ENCODE data around the gene ABL2.
"Not testable (repeated sequence)": the region's sequence is repeated elsewhere in the genome, so short reads cannot be mapped to it uniquely, and the experiment has no call there.

Gene ABL2

GRCh38 chr1:179135707-179136106 is 93.8 kb downstream of the ABL2 start:
- DNase-seq (ENCODE audit: low read depth in 2 of 2), result not testable (repeated sequence)

- not testable (repeated sequence) for DNase-seq (ENCODE audit: low read depth in 2 of 2)
These were observed 94.3 kb downstream of the ABL2 start for GRCh38 chr1:179135168-179135567.

- DNase-seq (ENCODE audit: low read depth in 2 of 2), result peak in 1 of 2 donors; percentile 4
These were observed 99.6 kb downstream of the ABL2 start for GRCh38 chr1:179129702-179130473.

GRCh38 chr1:179128520-179128919 is 101.0 kb downstream of the ABL2 start:
- no peak for DNase-seq (ENCODE audit: low read depth in 2 of 2)

DNA sequence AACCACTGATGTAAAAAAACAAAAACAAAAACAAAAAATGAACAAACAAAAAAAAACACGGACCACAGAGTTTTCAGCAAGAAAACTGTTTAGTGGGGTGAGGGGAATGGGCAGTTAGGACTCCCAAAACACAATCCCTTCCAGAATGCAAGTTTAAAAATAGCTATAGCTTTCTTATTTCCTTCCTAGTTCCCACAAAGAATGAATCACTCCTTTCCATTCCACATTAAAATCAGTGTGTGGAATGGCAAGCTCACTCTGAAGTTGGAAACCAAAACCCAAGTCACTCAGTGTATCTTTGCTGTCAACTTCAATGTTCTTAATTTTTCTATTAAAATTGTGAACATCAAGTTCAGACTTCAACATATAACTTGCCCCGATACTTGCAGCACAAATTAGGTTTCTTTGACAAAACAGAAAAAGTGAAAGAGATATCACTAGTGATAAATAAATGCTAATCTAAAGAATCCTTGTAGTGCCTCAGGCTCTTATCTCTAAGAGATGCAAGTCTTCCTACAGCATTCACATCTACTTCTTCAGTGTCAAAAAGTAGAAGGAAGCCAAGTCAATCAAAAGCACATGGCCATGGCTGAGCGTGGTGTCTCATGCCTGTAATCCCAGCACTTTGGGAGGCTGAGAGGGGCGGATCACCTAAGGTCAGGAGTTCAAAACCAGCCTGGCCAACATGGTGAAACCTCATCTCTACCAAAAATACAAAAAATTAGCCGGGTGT is 102.1 kb downstream of the ABL2 start:
- DNase-seq (ENCODE audit: low read depth in 2 of 2), result no peak

GRCh38 chr1:179126338-179127060 is 103.0 kb downstream of the ABL2 start:
- DNase-seq (ENCODE audit: low read depth in 2 of 2), result no peak

GRCh38 chr1:179124873-179125272 is 104.6 kb downstream of the ABL2 start:
- DNase-seq (ENCODE audit: low read depth in 2 of 2), result no peak

DNA sequence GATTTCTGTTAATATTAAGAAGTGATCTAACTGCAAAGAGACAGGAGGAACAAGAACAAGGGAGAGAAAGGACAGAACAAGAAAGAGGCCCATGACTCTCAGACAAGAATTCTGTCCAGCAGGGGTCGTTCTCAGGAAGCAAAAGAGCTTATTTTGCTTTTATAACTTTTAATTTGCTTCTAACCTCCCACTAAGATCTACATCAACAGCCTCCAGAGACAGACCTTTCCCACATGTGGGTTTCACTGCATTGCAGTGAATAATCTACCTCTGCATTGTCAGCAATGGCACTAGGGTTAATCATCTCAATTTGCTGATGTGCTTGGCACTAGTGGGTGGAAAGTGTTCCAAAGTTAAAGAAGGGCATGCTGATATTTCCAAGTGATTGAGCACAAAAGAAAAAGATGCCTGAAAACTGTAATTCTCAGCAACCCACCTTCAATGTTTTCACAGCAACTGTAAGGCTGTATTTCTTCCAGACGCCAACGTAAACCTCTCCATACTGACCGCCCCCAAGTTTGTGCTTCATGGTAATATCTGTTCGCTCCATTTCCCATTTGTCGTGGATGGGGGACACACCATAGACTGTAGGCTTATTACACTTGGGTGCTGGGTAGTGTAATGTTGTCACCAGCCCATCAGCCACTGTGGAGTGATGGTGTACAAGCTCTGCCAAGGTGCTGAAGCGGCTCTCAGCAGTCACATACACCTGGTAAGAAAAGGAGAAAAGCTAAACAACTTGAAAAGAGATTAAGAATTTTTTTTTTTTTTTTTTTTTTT is 108.1 kb downstream of the ABL2 start:
- DNase-seq (ENCODE audit: low read depth in 2 of 2), result peak in 1 of 2 donors; percentile 5

DNA sequence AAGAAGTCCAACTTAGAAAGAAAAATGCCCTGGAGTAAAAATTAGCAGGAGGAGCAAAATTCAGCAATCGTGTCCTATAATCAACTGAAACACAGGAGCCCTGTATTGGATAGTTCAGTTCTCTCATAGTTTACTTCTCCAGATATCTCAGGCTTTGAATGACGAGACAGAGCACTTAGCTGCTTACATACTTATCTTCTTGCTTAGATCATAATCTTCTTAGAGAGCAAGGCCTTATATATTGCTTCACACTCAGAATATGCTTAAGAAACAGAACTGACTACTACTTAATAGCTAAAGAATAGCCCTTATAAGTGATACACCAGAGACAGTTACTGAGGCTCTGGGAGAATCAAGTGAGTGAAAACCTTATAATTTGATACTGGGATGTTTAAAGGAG is 108.7 kb downstream of the ABL2 start:
- no peak for DNase-seq (ENCODE audit: low read depth in 2 of 2)

DNA sequence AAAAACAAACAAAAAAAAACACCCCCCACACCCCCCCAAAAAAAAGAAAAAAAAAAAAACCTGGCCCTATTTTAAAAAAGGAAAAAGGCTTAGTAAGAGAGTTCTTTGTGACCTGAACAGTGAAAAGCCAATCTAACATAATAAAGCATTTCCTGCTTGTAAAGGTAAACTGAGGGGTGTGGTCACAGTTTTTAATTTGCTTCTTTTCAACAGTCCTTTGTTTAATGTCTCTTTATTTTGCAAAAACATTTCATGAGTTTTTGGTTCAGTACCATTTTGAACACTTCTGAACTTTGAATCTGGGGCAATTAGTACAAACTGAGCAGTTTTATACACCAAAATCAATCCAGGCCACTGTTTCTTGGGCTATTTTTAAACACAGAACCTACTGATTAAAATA is 110.0 kb downstream of the ABL2 start:
- DNase-seq (ENCODE audit: low read depth in 2 of 2), result no peak

GRCh38 chr1:179115181-179115580 is 114.3 kb downstream of the ABL2 start:
- no peak for DNase-seq (ENCODE audit: low read depth in 2 of 2)

- no peak for DNase-seq (ENCODE audit: low read depth in 2 of 2)
These were observed 120.8 kb downstream of the ABL2 start for GRCh38 chr1:179108644-179109043.

GRCh38 chr1:179107706-179108629 is 121.5 kb downstream of the ABL2 start:
- DNase-seq (ENCODE audit: low read depth in 2 of 2), result no peak

DNA sequence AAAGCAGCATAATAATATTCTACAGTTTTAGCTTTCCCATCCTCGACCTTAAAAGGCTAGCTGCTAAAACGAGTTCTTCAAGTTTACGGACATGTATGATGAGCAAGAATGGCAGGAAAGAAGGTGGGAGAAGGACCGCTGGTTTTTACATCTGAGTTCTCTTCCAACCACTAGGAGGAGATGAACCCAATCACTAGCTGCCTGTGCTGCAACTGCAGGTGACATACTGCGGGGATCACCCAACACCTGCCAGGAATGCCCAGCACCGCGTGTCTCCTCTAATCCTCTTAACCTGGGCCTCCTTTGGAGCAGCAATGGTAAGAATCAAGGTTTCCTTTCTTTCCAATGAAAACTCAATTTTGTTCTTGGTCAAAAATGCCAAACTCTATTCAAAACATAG is 124.1 kb downstream of the ABL2 start:
- DNase-seq (ENCODE audit: low read depth in 2 of 2), result no peak

GRCh38 chr1:179104611-179105250 is 124.7 kb downstream of the ABL2 start:
- no peak for DNase-seq (ENCODE audit: low read depth in 2 of 2)

DNA sequence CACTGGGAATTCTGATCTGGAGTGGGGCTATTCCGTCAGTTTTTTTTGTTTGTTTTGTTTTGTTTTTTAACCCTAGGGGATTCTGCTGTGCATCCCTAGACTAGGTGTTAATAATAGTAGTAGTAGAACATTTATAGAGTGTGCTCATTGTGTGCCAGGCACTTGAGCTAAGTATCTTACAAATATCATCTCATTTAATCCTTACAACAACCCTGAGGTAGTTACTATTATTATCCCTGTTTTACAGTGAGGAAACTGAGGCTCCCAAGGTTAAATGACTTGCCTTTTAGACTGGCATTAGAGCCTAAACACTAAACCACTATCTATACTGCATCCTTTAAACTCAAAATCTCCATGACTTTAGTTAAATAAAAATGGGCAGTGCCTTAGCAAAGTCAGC is 125.5 kb downstream of the ABL2 start:
- DNase-seq (ENCODE audit: low read depth in 2 of 2), result no peak

- DNase-seq (ENCODE audit: low read depth in 2 of 2), result no peak
These were observed 127.9 kb downstream of the ABL2 start for GRCh38 chr1:179101566-179101965.

DNA sequence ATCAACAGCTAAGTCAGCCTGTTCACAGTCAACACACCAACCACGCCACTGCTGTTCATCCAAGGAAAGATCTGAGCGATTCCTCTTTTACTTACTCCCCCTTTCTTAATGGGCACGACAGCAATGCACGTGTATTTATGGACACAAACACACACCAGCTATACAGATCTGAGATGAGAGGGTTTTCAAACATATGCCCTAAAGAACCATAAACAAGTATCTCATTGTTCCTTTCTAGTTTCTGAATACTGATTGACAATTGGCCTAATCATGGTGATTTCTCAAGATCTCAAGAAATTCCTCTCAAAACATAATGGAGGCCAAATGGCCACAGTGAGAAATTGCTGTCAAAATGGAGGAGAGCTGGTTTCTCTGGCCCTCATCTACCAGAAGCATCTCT is 129.6 kb downstream of the ABL2 start:
- DNase-seq (ENCODE audit: low read depth in 2 of 2), result no peak

DNA sequence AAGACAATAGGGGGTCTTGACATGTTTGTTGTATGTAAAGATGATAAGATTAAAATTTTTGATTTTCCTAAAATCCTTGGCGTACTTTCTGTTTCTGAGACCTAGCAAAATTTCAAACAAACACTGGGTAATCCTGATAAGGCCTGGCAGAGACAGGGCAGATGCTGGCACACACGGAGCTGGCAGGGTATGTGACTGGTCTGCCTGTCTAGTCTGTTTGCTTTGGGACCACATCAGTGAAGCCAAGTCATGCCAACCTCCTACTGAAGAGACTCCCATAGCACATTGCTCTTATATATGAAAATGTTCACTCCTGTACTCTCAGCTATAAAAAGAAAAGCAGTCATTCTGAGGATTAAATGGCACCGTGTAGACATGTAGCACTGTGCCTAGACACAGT is 133.6 kb downstream of the ABL2 start:
- DNase-seq (ENCODE audit: low read depth in 2 of 2), result no peak

- DNase-seq (ENCODE audit: low read depth in 2 of 2), result no peak
These were observed 134.1 kb downstream of the ABL2 start for GRCh38 chr1:179095377-179095776.
